Glutamatergic neuron (in vitro differentiated cells): ENCODE data around the gene NTSR1. TPM values are rescaled to one million over a fixed set of nuclear protein-coding genes. Genes with fewer than 3 reads are reported as not detected.

Experiments
- DNase-seq: peaks from one replicate; pipeline ENCODE4 v3.0.0; 2022
- H3K27ac Mint-ChIP-seq: one replicate; pipeline ENCODE4 v1.8.0; 2020; ENCODE audit warnings: mild to moderate bottlenecking, mixed read lengths, inconsistent platforms; ENCODE audit not compliant: unreplicated experiment
- H3K27me3 Mint-ChIP-seq: one replicate; pipeline ENCODE4 v1.8.0; 2020; ENCODE audit warnings: mild to moderate bottlenecking, moderate library complexity, mixed read lengths, inconsistent platforms; ENCODE audit not compliant: unreplicated experiment
- H3K36me3 Mint-ChIP-seq: one replicate; pipeline ENCODE4 v1.8.0; 2020; ENCODE audit warnings: mild to moderate bottlenecking, mixed read lengths, inconsistent platforms; ENCODE audit not compliant: unreplicated experiment
- H3K4me1 Mint-ChIP-seq: one replicate; pipeline ENCODE4 v1.8.0; 2020; ENCODE audit warnings: mild to moderate bottlenecking, low read depth, mixed read lengths, inconsistent platforms; ENCODE audit not compliant: unreplicated experiment
- H3K4me3 Mint-ChIP-seq: one replicate; pipeline ENCODE4 v1.8.0; 2020; ENCODE audit warnings: mild to moderate bottlenecking, mixed read lengths, inconsistent platforms; ENCODE audit not compliant: unreplicated experiment
- H3K9me3 Mint-ChIP-seq: one replicate; pipeline ENCODE4 v1.8.0; 2020; ENCODE audit warnings: mild to moderate bottlenecking, moderate library complexity, mixed read lengths, inconsistent platforms; ENCODE audit not compliant: unreplicated experiment
- total RNA-seq: library from RNA; stranded (reverse); fragmentation: NEBNext Ultra II Directional; extraction: Animal tissue kit (Norgen Biotek cat#: 25700); gene quantifications from one replicate; pipeline ENCODE4 v1.2.1, GENCODE V29; 2021; ENCODE audit not compliant: unreplicated experiment
- TF ChIP-seq, protein P1 (sequence below): fragments of 200-600 bp; sonication (generic); IDR thresholded peaks from one replicate; pipeline ENCODE4 v1.5.0; 2021; ENCODE audit not compliant: partially characterized antibody, unreplicated experiment

Gene NTSR1
- total RNA-seq, 1 donor from 2014 or later: 4.0 TPM

DNA sequence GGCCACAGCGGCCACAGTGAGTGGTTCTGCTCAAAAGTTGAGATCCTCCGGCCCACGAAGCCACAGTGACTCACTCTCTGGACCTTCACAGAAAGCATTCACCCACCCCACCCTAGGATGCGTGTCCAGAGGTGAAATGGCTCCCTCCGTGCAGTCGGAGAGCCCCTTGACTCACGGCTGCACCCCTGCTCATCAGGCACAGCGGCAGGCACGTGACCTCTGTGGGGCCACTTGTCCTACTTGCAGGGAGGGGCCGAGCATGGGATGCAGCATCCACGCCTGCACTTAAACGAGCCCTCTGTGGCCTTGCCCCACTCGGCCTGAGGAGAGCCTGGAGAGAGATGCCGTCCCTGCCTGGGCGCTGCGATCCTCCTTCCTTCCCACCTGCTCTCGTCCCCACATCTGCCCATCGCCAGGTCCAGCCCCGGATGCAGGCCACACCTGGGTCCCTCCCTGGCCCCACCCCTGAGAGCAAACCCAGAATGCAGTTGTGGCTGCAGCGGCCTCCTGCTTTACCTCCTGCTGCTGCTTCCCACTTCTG lies 28.7 kb downstream of the NTSR1 start:
- H3K27ac Mint-ChIP-seq: no peak overlapping the region
- H3K27me3 Mint-ChIP-seq: peaks cover 10% of the 10 kb centered on the region
- no peak overlapping the region for H3K4me3 Mint-ChIP-seq
- TF ChIP-seq, protein P1, sequence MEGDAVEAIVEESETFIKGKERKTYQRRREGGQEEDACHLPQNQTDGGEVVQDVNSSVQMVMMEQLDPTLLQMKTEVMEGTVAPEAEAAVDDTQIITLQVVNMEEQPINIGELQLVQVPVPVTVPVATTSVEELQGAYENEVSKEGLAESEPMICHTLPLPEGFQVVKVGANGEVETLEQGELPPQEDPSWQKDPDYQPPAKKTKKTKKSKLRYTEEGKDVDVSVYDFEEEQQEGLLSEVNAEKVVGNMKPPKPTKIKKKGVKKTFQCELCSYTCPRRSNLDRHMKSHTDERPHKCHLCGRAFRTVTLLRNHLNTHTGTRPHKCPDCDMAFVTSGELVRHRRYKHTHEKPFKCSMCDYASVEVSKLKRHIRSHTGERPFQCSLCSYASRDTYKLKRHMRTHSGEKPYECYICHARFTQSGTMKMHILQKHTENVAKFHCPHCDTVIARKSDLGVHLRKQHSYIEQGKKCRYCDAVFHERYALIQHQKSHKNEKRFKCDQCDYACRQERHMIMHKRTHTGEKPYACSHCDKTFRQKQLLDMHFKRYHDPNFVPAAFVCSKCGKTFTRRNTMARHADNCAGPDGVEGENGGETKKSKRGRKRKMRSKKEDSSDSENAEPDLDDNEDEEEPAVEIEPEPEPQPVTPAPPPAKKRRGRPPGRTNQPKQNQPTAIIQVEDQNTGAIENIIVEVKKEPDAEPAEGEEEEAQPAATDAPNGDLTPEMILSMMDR: no peak
- H3K36me3 Mint-ChIP-seq: no peaks in the 10 kb centered on the region
- DNase-seq: peak; percentile 18
- peaks cover 1% of the 10 kb centered on the region for H3K9me3 Mint-ChIP-seq
- peaks cover 20% of the 10 kb centered on the region for H3K4me1 Mint-ChIP-seq

DNA sequence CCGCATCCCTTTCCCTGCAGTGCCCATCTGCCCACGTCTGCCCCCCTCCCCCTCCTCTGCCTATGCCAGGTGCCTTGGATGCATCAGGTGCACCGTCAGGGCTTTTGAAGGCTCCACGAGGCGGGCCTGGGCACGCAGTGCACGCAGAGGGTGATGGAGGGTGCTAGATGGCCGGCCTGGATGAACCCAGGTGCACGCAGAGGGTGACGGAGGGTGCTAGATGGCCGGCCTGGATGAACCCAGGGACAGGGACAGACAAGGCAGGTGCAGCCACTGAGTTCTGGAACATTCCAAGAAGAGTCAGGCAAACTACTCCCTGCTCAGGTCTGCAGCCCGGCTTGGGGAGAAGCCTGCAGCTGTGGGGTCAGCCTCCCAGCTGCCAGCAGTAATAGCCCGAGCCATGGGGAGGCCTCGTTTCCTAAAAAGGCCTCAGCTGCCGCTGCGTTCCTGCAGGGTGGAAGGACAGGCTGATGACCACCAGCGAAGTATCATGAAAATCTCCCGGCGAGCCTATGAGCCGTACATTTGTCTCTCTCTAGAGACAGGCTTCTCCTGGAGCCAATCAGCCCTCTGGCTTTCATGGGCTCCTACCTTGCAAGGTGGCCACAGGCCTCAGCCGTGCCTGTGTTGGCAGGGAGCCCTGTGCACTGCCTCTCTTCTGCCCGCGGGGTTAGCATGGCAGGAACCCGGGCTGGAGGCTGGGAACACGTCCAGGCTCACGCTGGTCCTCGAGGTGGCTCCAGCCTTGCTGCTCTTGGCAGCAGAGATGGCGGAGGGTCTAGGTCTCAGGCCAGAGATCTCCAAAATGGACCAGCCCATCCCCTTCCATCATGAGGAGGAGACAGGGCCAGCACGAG lies 29.6 kb downstream of the NTSR1 start:
- Mint-ChIP-seq H3K4me1 (peaks cover 18% of the 10 kb centered on the region), H3K27ac (no peak overlapping the region), H3K36me3 (no peaks in the 10 kb centered on the region), H3K4me3 (no peak overlapping the region), H3K27me3 (peaks cover 10% of the 10 kb centered on the region), H3K9me3 (peaks cover 1% of the 10 kb centered on the region)
- DNase-seq: peak; percentile 11
- TF ChIP-seq, protein P1: no peak

DNA sequence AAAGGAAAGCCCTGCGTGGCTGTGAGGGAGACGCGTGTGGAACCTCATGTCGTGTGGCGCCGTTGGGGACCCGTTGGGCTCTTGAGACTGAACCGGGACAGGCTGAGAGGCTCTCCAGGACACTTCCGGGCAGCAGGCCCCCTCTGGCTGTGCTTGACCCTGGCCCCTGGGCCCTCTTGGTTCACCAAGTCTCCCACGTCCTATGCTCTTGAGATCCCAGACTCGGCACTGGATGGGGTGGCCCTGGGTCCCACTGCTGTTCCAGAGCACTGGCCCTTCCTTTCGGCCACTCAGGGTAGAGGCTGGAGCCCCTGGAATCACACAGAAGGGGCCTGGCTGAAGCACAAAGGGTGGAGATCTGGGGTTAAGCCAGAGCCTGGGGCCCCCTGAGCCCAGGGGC lies 30.4 kb downstream of the NTSR1 start:
- Mint-ChIP-seq H3K4me3 (no peak overlapping the region), H3K27me3 (peaks cover 10% of the 10 kb centered on the region), H3K27ac (no peak overlapping the region), H3K9me3 (peaks cover 1% of the 10 kb centered on the region), H3K4me1 (peaks cover 18% of the 10 kb centered on the region), H3K36me3 (no peaks in the 10 kb centered on the region)
- TF ChIP-seq, protein P1: no peak
- DNase-seq: no peak

DNA sequence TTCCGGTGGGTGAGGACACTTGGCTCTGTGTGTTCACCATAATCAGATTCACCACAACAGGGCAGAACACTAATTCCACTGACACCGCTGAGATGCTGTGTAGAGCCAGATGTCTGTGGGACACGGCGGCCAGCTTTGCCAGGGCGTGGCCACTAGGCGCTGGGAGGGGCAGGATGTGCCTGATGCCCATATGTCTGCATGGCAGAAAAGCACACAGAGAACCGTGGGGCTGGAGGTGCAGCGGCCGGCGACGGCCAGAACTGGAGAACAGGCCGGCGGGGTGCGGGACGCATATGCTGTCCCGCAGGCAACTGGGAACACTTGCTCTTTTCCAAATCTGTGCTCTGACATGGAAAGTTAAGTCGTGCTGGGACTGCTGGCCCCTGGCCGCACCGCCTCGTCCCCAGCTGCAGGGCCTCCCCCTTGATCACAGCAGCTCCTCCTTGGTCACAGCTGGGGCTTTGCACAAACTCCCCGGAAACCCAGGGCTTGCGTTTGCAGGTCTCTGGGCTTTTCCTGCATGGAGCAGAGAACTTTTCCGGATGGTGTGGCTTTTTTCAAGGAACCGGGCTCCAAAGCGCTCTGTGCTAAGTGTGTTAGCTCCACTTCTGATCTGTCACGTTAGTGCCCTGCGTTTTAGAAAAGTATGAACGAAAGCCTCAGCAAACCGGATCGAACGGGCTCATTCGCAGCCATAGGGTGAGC lies 31.1 kb downstream of the NTSR1 start:
- peak overlapping the region; percentile 21 for H3K4me3 Mint-ChIP-seq
- TF ChIP-seq, protein P1: no peak
- peaks cover 1% of the 10 kb centered on the region for H3K9me3 Mint-ChIP-seq
- H3K4me1 Mint-ChIP-seq: peaks cover 18% of the 10 kb centered on the region
- no peaks in the 10 kb centered on the region for H3K36me3 Mint-ChIP-seq
- peak; percentile 21 for DNase-seq
- H3K27ac Mint-ChIP-seq: peak overlapping the region; percentile 31
- H3K27me3 Mint-ChIP-seq: peaks cover 10% of the 10 kb centered on the region
